H4 (cell line): ENCODE measurements around the gene ZC3H7B. TPM values are rescaled to one million over a fixed set of nuclear protein-coding genes. Genes with fewer than 3 reads are reported as not detected.
"Not testable (repeated sequence)": the region's sequence is repeated elsewhere in the genome, so short reads cannot be mapped to it uniquely, and the experiment has no call there.

Source experiments
- DNase-seq: peaks from one replicate; pipeline ENCODE4 v3.0.0-alpha.2; 2015; ENCODE audit warnings: low spot score
- total RNA-seq: library from RNA; depleted of rRNA; stranded (reverse); fragments of >200 nt; shearing (Covaris generic); gene quantifications from 2 replicates; pipeline ENCODE4 v1.2.3, GENCODE V29; 2014; rRNA removed

The ZC3H7B gene
- total RNA-seq, 1 experiment from 2014 or later: 17.8 TPM

- DNase-seq: no peak
These were observed 81.3 kb downstream of the ZC3H7B start for GRCh38 chr22:41382610-41383009.

- no peak for DNase-seq
These were observed 81.8 kb downstream of the ZC3H7B start for GRCh38 chr22:41383085-41383484.

- DNase-seq: no peak
These were observed 82.8 kb downstream of the ZC3H7B start for GRCh38 chr22:41384128-41384527.

- peak; percentile 2 for DNase-seq
These were observed 86.0 kb downstream of the ZC3H7B start for GRCh38 chr22:41387341-41387740.

- no peak for DNase-seq
These were observed 92.7 kb downstream of the ZC3H7B start for GRCh38 chr22:41394012-41394356.

- no peak for DNase-seq
These were observed 94.4 kb downstream of the ZC3H7B start for GRCh38 chr22:41395531-41396240.

- DNase-seq: no peak
These were observed 96.0 kb downstream of the ZC3H7B start for GRCh38 chr22:41397143-41397811.

- no peak for DNase-seq
These were observed 97.6 kb downstream of the ZC3H7B start for GRCh38 chr22:41398921-41399320.

- peak; percentile 83 for DNase-seq
These were observed 100.7 kb downstream of the ZC3H7B start for GRCh38 chr22:41401781-41402648.

- not testable (repeated sequence) for DNase-seq
These were observed 101.5 kb downstream of the ZC3H7B start for GRCh38 chr22:41402851-41403250.

GRCh38 chr22:41403532-41404318, 102.4 kb downstream of the ZC3H7B start:
- peak; percentile 97 for DNase-seq

GRCh38 chr22:41405588-41405987, 104.3 kb downstream of the ZC3H7B start:
- DNase-seq: no peak

GRCh38 chr22:41406410-41406809, 105.1 kb downstream of the ZC3H7B start:
- DNase-seq: no peak

- no peak for DNase-seq
These were observed 106.1 kb downstream of the ZC3H7B start for GRCh38 chr22:41407433-41407832.

- no peak for DNase-seq
These were observed 107.3 kb downstream of the ZC3H7B start for GRCh38 chr22:41408665-41409064.

Other genes with a start within 250 kb of the ZC3H7B start
- 27.1 and 30.7 TPM in 2 replicates for gene EP300, start 208.9 kb upstream of the ZC3H7B start, total RNA-seq
- 16.4 and 20.7 TPM in 2 replicates for gene L3MBTL2, start 96.2 kb upstream of the ZC3H7B start, total RNA-seq
- not detected in 2 replicates for gene CHADL, start 60.6 kb upstream of the ZC3H7B start, total RNA-seq
- 29.7 and 44.6 TPM in 2 replicates for gene RANGAP1, start 15.3 kb upstream of the ZC3H7B start, total RNA-seq
- gene TEF, start 80.4 kb downstream of the ZC3H7B start, total RNA-seq: 8.6 and 11.0 TPM in 2 replicates
- gene TOB2, start 145.3 kb downstream of the ZC3H7B start, total RNA-seq: 8.6 and 10.4 TPM in 2 replicates
- 80.0 and 123 TPM in 2 replicates for gene PHF5A, start 167.2 kb downstream of the ZC3H7B start, total RNA-seq
- gene ACO2, start 167.6 kb downstream of the ZC3H7B start, total RNA-seq: 53.2 and 57.4 TPM in 2 replicates
- gene POLR3H, start 242.9 kb downstream of the ZC3H7B start, total RNA-seq: 22.8 and 23.1 TPM in 2 replicates